ENCODE results near the gene MMP20.

- TF ChIP-seq EZH2 (IDR thresholded peaks at IDR 0.05; ENCODE audit: borderline replicate concordance, insufficient read depth, low read depth, low read length, poor library complexity, severe bottlenecking), result no peak
- TF ChIP-seq CTCF (IDR thresholded peaks at IDR 0.05), result no peak
Measured at GRCh38 chr11:102661040-102661439, 35.9 kb upstream of the MMP20 start.
